PC-9 (cell line): ENCODE results near the gene RECQL5. TPM values are rescaled to one million over a fixed set of nuclear protein-coding genes. Genes with fewer than 3 reads are reported as not detected.
A peak's percentile ranks its signal among the peaks of the same experiment; 100 is the strongest.

Source experiments
- BruUV-seq: library from RNA; stranded (reverse); fragments of 400-500 nt; replicated peaks from 2 replicates; lab custom pipeline; 2021; lab: Mats Ljungman, UMichigan
- CTCF ChIA-PET: fragments of 300-600 bp; sonication (Branson Sonifier 250); formaldehyde crosslinking; loops from one replicate; lab custom pipeline; 2022; ENCODE audit warnings: antibody characterized with exemption; lab: Charles Lee
- POLR2A ChIA-PET: fragments of 300-600 bp; sonication (Branson Sonifier 250); formaldehyde crosslinking; loops from one replicate; lab custom pipeline; 2022; ENCODE audit warnings: antibody characterized with exemption; ENCODE audit not compliant: unreplicated experiment; lab: Charles Lee
- DNase-seq, 2 experiments: peaks; one replicate each; pipeline versions ENCODE4 v3.0.0 to v3.0.0-alpha.2; 2015 to 2022; ENCODE audit warnings: mixed read lengths in 1 of 2
- H2AFZ ChIP-seq: fragments of 200-600 bp; sonication (generic); 2 replicates; pipeline ENCODE4 v1.8.1; 2017; ENCODE audit warnings: antibody characterized with exemption
- H3F3A ChIP-seq: fragments of 200-600 bp; sonication (generic); 2 replicates; pipeline ENCODE4 v1.8.1; 2017; ENCODE audit warnings: antibody characterized with exemption, mild to moderate bottlenecking, low read depth; ENCODE audit not compliant: insufficient read depth
- H3K27ac ChIP-seq: fragments of 200-600 bp; sonication (generic); 2 replicates; pipeline ENCODE4 v1.6.1; 2016; ENCODE audit warnings: mixed run types
- H3K27me3 ChIP-seq: fragments of 200-600 bp; sonication (generic); 2 replicates; pipeline ENCODE4 v1.6.1; 2016; ENCODE audit warnings: low read depth, mixed run types; ENCODE audit not compliant: insufficient read depth
- H3K36me3 ChIP-seq: fragments of 200-600 bp; sonication (generic); 2 replicates; pipeline ENCODE4 v1.6.1; 2016; ENCODE audit warnings: low read depth, mixed run types
- H3K4me1 ChIP-seq: fragments of 200-600 bp; sonication (generic); replicated peaks from 2 replicates; pipeline ENCODE4 v1.6.1; 2016; ENCODE audit warnings: mixed run types; ENCODE audit not compliant: insufficient read depth
- H3K4me2 ChIP-seq: fragments of 200-600 bp; sonication (generic); 2 replicates; pipeline ENCODE4 v1.6.1; 2017; ENCODE audit warnings: mixed run types
- H3K4me3 ChIP-seq: fragments of 200-600 bp; sonication (generic); 2 replicates; pipeline ENCODE4 v1.6.1; 2016; ENCODE audit warnings: mixed run types
- H3K79me2 ChIP-seq: fragments of 200-600 bp; sonication (generic); 2 replicates; pipeline ENCODE4 v1.6.1; 2017; ENCODE audit warnings: low read depth, mixed run types
- H3K9me2 ChIP-seq: fragments of 200-600 bp; sonication (generic); 2 replicates; pipeline ENCODE4 v1.8.1; 2017; ENCODE audit warnings: mild to moderate bottlenecking; ENCODE audit not compliant: insufficient read depth
- H3K9me3 ChIP-seq: fragments of 200-600 bp; sonication (generic); 2 replicates; pipeline ENCODE4 v1.8.1; 2016; ENCODE audit warnings: low read depth; ENCODE audit not compliant: insufficient read depth
- H4K20me1 ChIP-seq: fragments of 200-600 bp; sonication (generic); 2 replicates; pipeline ENCODE4 v1.8.1; 2017; ENCODE audit not compliant: insufficient read depth
- EZH2 ChIP-seq: fragments of 200-600 bp; sonication (generic); IDR thresholded peaks from 2 replicates; pipeline ENCODE4 v1.8.0; 2017; ENCODE audit warnings: antibody characterized with exemption, low read depth
- intact Hi-C: fragments of 100-400 bp; cut with micrococcal nuclease; formaldehyde crosslinking; loops from one replicate; pipeline ENCODE4 v1.10.0; 2022; ENCODE audit not compliant: unreplicated experiment
- total RNA-seq: library from RNA; stranded (reverse); gene quantifications from 2 replicates; pipeline ENCODE4 v1.2.3, GENCODE V29; 2021
- TF ChIP-seq, protein P1 (sequence below): fragments of 200-600 bp; sonication (generic); conservative IDR thresholded peaks from 2 replicates; pipeline ENCODE4 v1.6.1; 2017; ENCODE audit warnings: mixed run types, antibody characterized with exemption, mild to moderate bottlenecking, moderate library complexity

Gene RECQL5
- total RNA-seq, 1 experiment from 2014 or later, result 41.0 TPM

DNA sequence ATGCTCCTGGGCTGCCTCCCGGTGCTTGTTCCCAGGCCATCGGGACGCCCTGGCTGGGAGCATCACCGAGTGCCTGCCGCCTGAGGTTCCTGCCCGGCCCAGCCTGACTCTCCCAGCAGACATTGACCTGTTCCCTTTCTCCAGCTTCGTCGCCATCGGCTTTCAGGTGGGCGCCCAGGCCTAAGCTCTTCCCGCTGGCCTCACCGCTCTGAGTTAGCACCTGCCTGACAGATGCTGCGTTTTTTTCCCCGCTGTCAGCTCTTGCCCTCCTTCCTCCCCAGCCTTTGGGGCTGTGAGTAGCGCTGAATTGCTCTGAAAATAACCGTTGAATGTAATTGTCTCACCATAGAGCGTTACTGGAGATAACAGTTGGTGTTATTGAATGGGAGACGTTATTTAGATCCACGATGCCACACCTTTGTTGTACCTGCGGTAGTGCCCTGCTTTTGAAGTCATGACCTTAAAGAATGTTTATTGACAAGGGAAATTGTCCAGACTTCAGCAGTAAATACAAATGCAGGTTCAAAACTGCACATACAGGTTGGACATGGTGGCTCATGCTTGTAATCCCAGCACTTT is 55.0 kb downstream of the RECQL5 start:
- H3K79me2 ChIP-seq, result no peaks in the 10 kb centered on the region
- H3K9me3 ChIP-seq, result no peaks in the 10 kb centered on the region
- H3K4me3 ChIP-seq, result no peak overlapping the region
- intact Hi-C loops, result no loop called here
- no peaks in the 10 kb centered on the region for H4K20me1 ChIP-seq
- H3K4me1 ChIP-seq, result peaks cover 16% of the 10 kb centered on the region
- TF ChIP-seq EZH2, result no peak
- TF ChIP-seq, protein P1, sequence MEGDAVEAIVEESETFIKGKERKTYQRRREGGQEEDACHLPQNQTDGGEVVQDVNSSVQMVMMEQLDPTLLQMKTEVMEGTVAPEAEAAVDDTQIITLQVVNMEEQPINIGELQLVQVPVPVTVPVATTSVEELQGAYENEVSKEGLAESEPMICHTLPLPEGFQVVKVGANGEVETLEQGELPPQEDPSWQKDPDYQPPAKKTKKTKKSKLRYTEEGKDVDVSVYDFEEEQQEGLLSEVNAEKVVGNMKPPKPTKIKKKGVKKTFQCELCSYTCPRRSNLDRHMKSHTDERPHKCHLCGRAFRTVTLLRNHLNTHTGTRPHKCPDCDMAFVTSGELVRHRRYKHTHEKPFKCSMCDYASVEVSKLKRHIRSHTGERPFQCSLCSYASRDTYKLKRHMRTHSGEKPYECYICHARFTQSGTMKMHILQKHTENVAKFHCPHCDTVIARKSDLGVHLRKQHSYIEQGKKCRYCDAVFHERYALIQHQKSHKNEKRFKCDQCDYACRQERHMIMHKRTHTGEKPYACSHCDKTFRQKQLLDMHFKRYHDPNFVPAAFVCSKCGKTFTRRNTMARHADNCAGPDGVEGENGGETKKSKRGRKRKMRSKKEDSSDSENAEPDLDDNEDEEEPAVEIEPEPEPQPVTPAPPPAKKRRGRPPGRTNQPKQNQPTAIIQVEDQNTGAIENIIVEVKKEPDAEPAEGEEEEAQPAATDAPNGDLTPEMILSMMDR, result no peak
- H2AFZ ChIP-seq, result no peak overlapping the region
- no peak overlapping the region for H3K27ac ChIP-seq
- H3F3A ChIP-seq, result no peaks in the 10 kb centered on the region; the same call in 1 of the 2 replicates
- no peaks in the 10 kb centered on the region for H3K9me2 ChIP-seq
- H3K4me2 ChIP-seq, result no peak overlapping the region
- ChIA-PET POLR2A (interaction anchor here (0.6 kb wide), 1 partner anchor 299 kb away, joined by 4 read pairs; no protein-coding TSS in a partner anchor), CTCF (interaction anchor here (1.9 to 2.7 kb wide), 2 partner anchors 11 to 21 kb away, joined by 6 to 22 read pairs; partner anchors contain the start of gene SMIM5)
- no TSS peak for BruUV-seq
- no peaks in the 10 kb centered on the region for H3K36me3 ChIP-seq
- no peaks in the 10 kb centered on the region for H3K27me3 ChIP-seq
- DNase-seq, result no peak

DNA sequence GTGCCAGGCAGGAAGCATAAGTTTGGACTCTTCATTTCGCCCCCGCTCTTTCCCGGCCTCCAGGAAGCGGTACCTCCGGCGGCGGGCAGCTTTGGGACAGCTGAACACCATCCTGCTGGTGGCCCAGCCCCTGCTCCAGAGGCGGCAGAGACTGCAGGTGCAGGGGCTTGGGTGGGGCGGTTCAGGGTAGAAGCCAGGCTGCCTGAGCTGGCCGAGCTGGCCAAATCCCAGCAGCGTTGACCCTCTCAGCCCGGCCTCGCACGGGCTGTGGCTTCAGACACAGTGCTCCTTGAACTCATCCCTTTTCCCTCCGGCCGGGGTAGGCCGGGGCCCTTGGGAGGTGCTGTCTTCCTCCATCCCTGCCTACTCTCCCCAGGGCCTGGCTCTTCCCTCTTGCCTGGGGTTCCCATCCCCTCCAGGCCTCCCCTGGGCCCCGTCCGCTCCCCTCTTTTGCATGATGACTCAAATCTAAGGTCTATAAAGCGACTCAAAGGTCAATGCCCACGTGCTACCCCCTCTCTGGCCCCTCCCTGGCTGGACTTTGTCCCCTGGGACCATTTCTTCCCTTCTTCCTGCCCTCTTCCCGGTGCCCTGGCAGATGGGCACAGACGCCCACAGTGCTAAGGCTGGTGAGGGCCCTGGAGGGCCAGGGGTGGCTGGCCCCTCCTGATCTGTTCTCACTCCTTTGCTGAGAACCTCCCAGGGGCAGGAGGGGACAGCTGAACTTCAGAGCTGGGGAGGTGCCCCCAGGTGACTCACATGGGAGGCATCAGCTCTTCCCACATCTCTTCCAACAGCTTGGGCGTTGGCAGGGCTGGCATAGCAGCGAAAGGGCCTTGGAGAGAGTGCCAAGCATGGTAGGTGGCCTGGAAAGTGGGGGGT is 56.6 kb downstream of the RECQL5 start:
- peak in 1 of 2 experiments; percentile 80 for DNase-seq
- Histone ChIP-seq H3K4me1 (peaks cover 16% of the 10 kb centered on the region), H3K9me3 (no peaks in the 10 kb centered on the region), H2AFZ (no peak overlapping the region), H3K4me2 (peak overlapping the region; percentile 50), H4K20me1 (no peaks in the 10 kb centered on the region), H3K27me3 (no peaks in the 10 kb centered on the region), H3K9me2 (no peaks in the 10 kb centered on the region), H3K4me3 (no peak overlapping the region), H3F3A (no peaks in the 10 kb centered on the region; the same call in 1 of the 2 replicates), H3K27ac (no peak overlapping the region), H3K79me2 (no peaks in the 10 kb centered on the region), H3K36me3 (no peaks in the 10 kb centered on the region)
- POLR2A ChIA-PET, result interaction anchor here (0.5 to 1.1 kb wide), 8 partner anchors 9 to 321 kb away, joined by 3 to 9 read pairs (median 4); partner anchors contain the start of genes LLGL2 and SLC25A19
- BruUV-seq, result TSS peak; percentile 39
- intact Hi-C loops, result loop anchor here (1.0 kb wide), 1 partner anchor 9 kb away; no protein-coding TSS in a partner anchor
- CTCF ChIA-PET, result interaction anchor here (0.6 to 2.7 kb wide), 4 partner anchors 9 to 164 kb away, joined by 6 to 22 read pairs (median 7); partner anchors contain the start of gene SMIM5
- TF ChIP-seq, protein P1, result no peak
- no peak for TF ChIP-seq EZH2

DNA sequence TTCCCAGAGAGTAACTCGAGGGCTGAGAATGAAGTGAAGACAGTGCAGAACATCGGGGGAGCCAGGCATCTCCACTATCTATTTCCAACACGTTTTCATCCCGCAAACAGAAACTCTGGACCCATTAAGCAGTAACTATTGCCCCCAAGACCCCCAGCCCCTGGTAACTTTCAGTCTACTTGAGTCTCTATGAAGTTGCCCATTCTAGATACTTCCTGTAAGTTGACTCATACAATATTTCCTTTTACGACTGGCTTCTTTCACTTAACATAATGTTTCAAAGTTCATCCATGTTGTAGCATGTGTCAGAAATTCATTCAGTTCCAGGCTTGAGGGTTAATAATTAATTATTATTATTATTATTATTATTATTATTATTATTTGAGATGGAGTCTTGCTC is 59.9 kb downstream of the RECQL5 start:
- Histone ChIP-seq H3K36me3 (no peaks in the 10 kb centered on the region), H2AFZ (no peak overlapping the region), H3K4me3 (no peak overlapping the region), H3K27me3 (no peaks in the 10 kb centered on the region), H3K9me3 (no peaks in the 10 kb centered on the region), H3K27ac (no peak overlapping the region), H3K4me1 (peaks cover 35% of the 10 kb centered on the region), H3K9me2 (no peaks in the 10 kb centered on the region), H3K79me2 (no peaks in the 10 kb centered on the region), H4K20me1 (no peaks in the 10 kb centered on the region), H3K4me2 (no peak overlapping the region), H3F3A (peaks cover 14% of the 10 kb centered on the region; the same call in 1 of the 2 replicates)
- DNase-seq, result no peak
- ChIA-PET CTCF (no interaction called here), POLR2A (no interaction called here)
- BruUV-seq, result no TSS peak
- intact Hi-C loops, result no loop called here
- TF ChIP-seq, protein P1, result no peak
- TF ChIP-seq EZH2, result no peak
